Endothelial cell of umbilical vein (primary cell): ENCODE results near the gene CYGB.

Source experiments
- CTCF ChIP-seq, 2 donors: IDR thresholded peaks; 1 replicate in 1 of 2; 2 replicates in 1 of 2; pipeline ENCODE4 v1.5.1; 2011; ENCODE audit warnings: low read length in 2 of 2, mild to moderate bottlenecking in 2 of 2, moderate library complexity in 2 of 2, control low read depth in 1 of 2, inconsistent platforms in 1 of 2, low read depth in 1 of 2; ENCODE audit not compliant: insufficient read depth in 1 of 2; ENCODE audit errors: extremely low read depth in 1 of 2
- EZH2 ChIP-seq: IDR thresholded peaks from 2 replicates; pipeline ENCODE4 v1.6.1; 2012; ENCODE audit warnings: borderline replicate concordance, low read depth, mild to moderate bottlenecking, moderate library complexity, low read length, inconsistent platforms; ENCODE audit not compliant: severe bottlenecking
- JUN ChIP-seq: IDR thresholded peaks from 2 replicates; pipeline ENCODE4 v1.6.1; 2011; ENCODE audit warnings: borderline replicate concordance, low read depth; ENCODE audit not compliant: insufficient read length, insufficient read depth
- MAX ChIP-seq: IDR thresholded peaks from 2 replicates; pipeline ENCODE4 v1.6.1; 2011; ENCODE audit not compliant: insufficient read depth, insufficient read length

GRCh38 chr17:76544546-76545365 is 7.2 kb upstream of the CYGB start:
- TF ChIP-seq CTCF (IDR thresholded peaks at IDR 0.05; ENCODE audit: extremely low read depth in 1 of 2, insufficient read depth in 1 of 2, low read depth in 1 of 2, low read length in 2 of 2) (no peak), EZH2 (no peak), JUN (no peak), MAX (no peak)
